K562 (cell line): ENCODE data around the gene FTSJ1. TPM values are rescaled to one million over a fixed set of nuclear protein-coding genes. Genes with fewer than 3 reads are reported as not detected.

Experiments
- CEBPB ChIP-seq: fragments of 450-650 bp; IDR thresholded peaks from 2 replicates; pipeline ENCODE4 v1.6.1; 2016; ENCODE audit warnings: missing genetic modification characterization, missing compliant biosample characterization
- CREM ChIP-seq: IDR thresholded peaks from 2 replicates; pipeline ENCODE4 v1.6.1; 2014; ENCODE audit warnings: antibody characterized with exemption, low read depth
- ELF1 ChIP-seq: fragments of 200-800 bp; sonication (Bioruptor generic); IDR thresholded peaks from 2 replicates; pipeline ENCODE4 v1.6.1; 2016; ENCODE audit warnings: missing genetic modification characterization, missing compliant biosample characterization
- GTF3C2 ChIP-seq: IDR thresholded peaks from 3 replicates; pipeline ENCODE4 v1.6.1; 2011; ENCODE audit warnings: borderline replicate concordance, mild to moderate bottlenecking, moderate library complexity; ENCODE audit not compliant: insufficient read length; ENCODE audit errors: extremely low read depth
- KDM4B ChIP-seq, 2 experiments: fragments of 450-650 bp in 1 of 2; sonication (generic) in 1 of 2; IDR thresholded peaks; 2 replicates each; pipeline ENCODE4 v1.6.1; 2016 to 2017; ENCODE audit warnings: borderline replicate concordance in 2 of 2, antibody characterized with exemption in 1 of 2, low read depth in 1 of 2, mild to moderate bottlenecking in 1 of 2
- MAFF ChIP-seq: IDR thresholded peaks from 2 replicates; pipeline ENCODE4 v1.6.1; 2012; ENCODE audit warnings: low read length, improper control_type of control experiment
- NFATC3 ChIP-seq: fragments of 450-650 bp; IDR thresholded peaks from 2 replicates; pipeline ENCODE4 v1.6.1; 2017; ENCODE audit warnings: mild to moderate bottlenecking
- PREB ChIP-seq: sonication (generic); formaldehyde crosslinking; IDR thresholded peaks from 2 replicates; pipeline ENCODE4 v1.8.1; 2023; ENCODE audit warnings: mild to moderate bottlenecking, missing genetic modification reagents
- RBM22 ChIP-seq: fragments of 200-400 bp; formaldehyde crosslinking; IDR thresholded peaks from 2 replicates; pipeline ENCODE4 v1.6.1; 2018; ENCODE audit warnings: low read length, low read depth; ENCODE audit not compliant: poor library complexity, severe bottlenecking
- RCOR1 ChIP-seq, 2 experiments: IDR thresholded peaks; 2 replicates each; pipeline ENCODE4 v1.6.1; 2012; ENCODE audit warnings: low read depth in 2 of 2, low read length in 2 of 2, borderline replicate concordance in 1 of 2, improper control_type of control experiment in 1 of 2
- SMARCE1 ChIP-seq: fragments of 450-650 bp; IDR thresholded peaks from 2 replicates; pipeline ENCODE4 v1.7.1; 2016; ENCODE audit warnings: mild to moderate bottlenecking
- SMC3 ChIP-seq: conservative IDR thresholded peaks from 2 replicates; pipeline ENCODE4 v1.6.1; 2011; ENCODE audit warnings: low read depth, low read length, improper control_type of control experiment; ENCODE audit not compliant: insufficient read depth
- SOX6 ChIP-seq: fragments of 450-650 bp; IDR thresholded peaks from 2 replicates; pipeline ENCODE4 v1.6.1; 2014; ENCODE audit warnings: mild to moderate bottlenecking
- ZFP1 ChIP-seq: fragments of 450-650 bp; formaldehyde crosslinking; IDR thresholded peaks from 2 replicates; pipeline ENCODE4 v1.4.0; 2020; ENCODE audit warnings: mild to moderate bottlenecking, mixed read lengths
- polyA plus RNA-seq, 8 experiments: library from polyadenylated mRNA; depleted of rRNA in 4 of 8; stranded (reverse) in 5 of 8; unstranded in 3 of 8; fragments of >200 nt; fragmentation: Nextera tagmentation in 2 of 8; fragmentation: Illumina TruSeq in 1 of 8; extraction: Ambion mirVana in 2 of 8; extraction: Trizol in 1 of 8; gene quantifications; 2 replicates each; pipeline versions ENCODE4 v1.2.1 to v1.2.3, GENCODE V29; 2011 to 2014; ENCODE audit warnings: inconsistent platforms in 1 of 8, missing spikeins in 1 of 8
- total RNA-seq, 7 experiments: library from RNA; depleted of rRNA in 6 of 7; stranded (reverse); fragments of >200 nt in 6 of 7; fragmentation: Illumina TruSeq in 2 of 7; extraction: Trizol in 2 of 7; gene quantifications; 2 replicates each; pipeline versions ENCODE4 v1.2.1 to v1.2.3, GENCODE V29; 2011 to 2021; ENCODE audit warnings: low replicate concordance in 1 of 7
- TF ChIP-seq, protein P1 (sequence below): sonication (generic); IDR thresholded peaks from 2 replicates; pipeline ENCODE4 v1.6.1; 2016
- TF ChIP-seq, protein P2 (sequence below): fragments of 250-450 bp; sonication (Bioruptor Pico); IDR thresholded peaks from 2 replicates; pipeline ENCODE4 v1.5.0; 2021; ENCODE audit warnings: mild to moderate bottlenecking, moderate library complexity
- TF ChIP-seq, protein P3 (sequence below): sonication (generic); formaldehyde crosslinking; IDR thresholded peaks from 2 replicates; pipeline ENCODE4 v1.8.0; 2022; ENCODE audit warnings: missing genetic modification reagents, mild to moderate bottlenecking, moderate library complexity, borderline replicate concordance
- TF ChIP-seq, protein P4 (sequence below): fragments of 250-450 bp; sonication (Bioruptor Pico); IDR thresholded peaks from 2 replicates; pipeline ENCODE4 v1.8.0; 2022; ENCODE audit warnings: moderate library complexity, mild to moderate bottlenecking, inconsistent platforms

The FTSJ1 gene
- total and polyA plus RNA-seq, 9 of the 15 experiments (the other 6 are each of a cell fraction or from before 2014, with no cell fraction given) = 12.2 to 95.6 (median 71.6) TPM

GRCh38 chrX:48492293-48492910, 16.4 kb downstream of the FTSJ1 start (continued):
- peak; percentile 70 for TF ChIP-seq SMARCE1
- TF ChIP-seq, protein P1, sequence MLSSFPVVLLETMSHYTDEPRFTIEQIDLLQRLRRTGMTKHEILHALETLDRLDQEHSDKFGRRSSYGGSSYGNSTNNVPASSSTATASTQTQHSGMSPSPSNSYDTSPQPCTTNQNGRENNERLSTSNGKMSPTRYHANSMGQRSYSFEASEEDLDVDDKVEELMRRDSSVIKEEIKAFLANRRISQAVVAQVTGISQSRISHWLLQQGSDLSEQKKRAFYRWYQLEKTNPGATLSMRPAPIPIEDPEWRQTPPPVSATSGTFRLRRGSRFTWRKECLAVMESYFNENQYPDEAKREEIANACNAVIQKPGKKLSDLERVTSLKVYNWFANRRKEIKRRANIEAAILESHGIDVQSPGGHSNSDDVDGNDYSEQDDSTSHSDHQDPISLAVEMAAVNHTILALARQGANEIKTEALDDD = no peak
- TF ChIP-seq PREB (CRISPR knock-in tag) = no peak
- peak in 1 of 2 experiments; percentile 7; a peak in 1 of 4 replicates for TF ChIP-seq RCOR1 (IDR thresholded peaks at IDR 0.05; ENCODE audit: borderline replicate concordance in 1 of 2, low read depth in 2 of 2, low read length in 2 of 2)
- no peak for TF ChIP-seq GTF3C2
- no peak for TF ChIP-seq RBM22
- TF ChIP-seq, protein P2, sequence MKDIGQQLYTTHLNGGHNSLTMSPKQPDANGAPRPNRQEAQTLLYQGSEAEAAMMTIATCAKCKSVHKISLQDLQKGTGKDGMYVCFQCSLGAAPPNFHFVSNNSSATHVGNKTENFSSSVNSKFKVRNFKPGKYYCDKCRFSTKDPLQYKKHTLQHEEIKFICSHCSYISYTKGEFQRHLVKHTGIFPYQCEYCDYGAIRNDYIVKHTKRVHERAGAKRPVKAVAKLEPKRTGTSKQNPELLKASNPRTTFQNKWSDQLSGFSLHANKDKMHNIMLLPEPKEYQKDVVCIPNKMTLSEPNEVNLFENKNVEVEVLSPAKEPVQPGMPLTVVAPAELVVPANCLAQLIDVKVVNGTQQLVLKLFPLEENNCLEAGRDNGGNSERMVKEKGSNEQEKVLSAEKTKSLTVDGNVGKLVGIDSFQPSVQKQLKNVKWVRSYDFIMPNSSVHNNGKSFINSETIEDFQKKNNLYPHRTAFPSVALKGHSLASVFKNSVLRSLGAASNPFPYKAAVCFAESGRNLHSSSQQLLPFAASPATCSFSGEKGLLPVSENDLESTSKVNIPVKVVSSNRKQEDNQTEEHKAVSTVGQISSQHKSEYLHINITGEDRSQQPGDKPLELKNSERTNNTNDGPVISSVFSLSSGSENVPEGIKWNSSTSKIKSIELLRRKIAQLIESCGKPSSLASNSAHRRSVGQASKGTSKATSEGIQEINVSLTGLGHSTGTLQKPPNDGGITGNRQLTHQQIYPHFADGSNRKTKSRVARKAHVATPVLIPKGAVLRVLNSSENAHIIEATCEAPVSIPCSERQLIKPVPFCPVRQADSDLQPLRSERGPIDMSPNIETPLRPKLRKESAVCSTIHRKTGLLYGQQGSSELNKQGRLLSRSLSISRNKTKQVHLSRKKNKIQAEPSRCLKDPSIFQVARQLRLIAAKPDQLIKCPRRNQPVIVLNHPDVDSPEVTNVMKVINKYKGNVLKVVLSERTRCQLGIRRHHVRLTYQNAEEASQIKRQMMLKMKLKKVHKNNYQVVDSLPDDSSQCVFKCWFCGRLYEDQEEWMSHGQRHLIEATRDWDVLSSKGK (CRISPR knock-in tag) = no peak
- no peak for TF ChIP-seq ELF1 (tag)
- no peak for TF ChIP-seq MAFF
- TF ChIP-seq, protein P3, sequence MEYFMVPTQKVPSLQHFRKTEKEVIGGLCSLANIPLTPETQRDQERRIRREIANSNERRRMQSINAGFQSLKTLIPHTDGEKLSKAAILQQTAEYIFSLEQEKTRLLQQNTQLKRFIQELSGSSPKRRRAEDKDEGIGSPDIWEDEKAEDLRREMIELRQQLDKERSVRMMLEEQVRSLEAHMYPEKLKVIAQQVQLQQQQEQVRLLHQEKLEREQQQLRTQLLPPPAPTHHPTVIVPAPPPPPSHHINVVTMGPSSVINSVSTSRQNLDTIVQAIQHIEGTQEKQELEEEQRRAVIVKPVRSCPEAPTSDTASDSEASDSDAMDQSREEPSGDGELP (CRISPR knock-in tag) = 0 out of 2 replicates have a peak, but pooled peaks have one; percentile 20
- TF ChIP-seq NFATC3 = no peak
- TF ChIP-seq SOX6 = 0 out of 2 replicates have a peak, but pooled peaks have one; percentile 13
- TF ChIP-seq ZFP1 (CRISPR knock-in tag) = no peak
- TF ChIP-seq, protein P4, sequence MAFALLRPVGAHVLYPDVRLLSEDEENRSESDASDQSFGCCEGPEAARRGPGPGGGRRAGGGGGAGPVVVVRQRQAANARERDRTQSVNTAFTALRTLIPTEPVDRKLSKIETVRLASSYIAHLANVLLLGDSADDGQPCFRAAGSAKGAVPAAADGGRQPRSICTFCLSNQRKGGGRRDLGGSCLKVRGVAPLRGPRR = no peak
- TF ChIP-seq CREM = no peak
- no peak for TF ChIP-seq CEBPB (tag)
- TF ChIP-seq KDM4B (IDR thresholded peaks at IDR 0.05; ENCODE audit: borderline replicate concordance in 2 of 2, low read depth in 1 of 2) = no peak
- TF ChIP-seq SMC3 = no peak
